Epithelial cell of proximal tubule (primary cell): Measurements from ENCODE around the gene NEURL3. TPM values are rescaled to one million over a fixed set of nuclear protein-coding genes. Genes with fewer than 3 reads are reported as not detected.

Source experiments
- DNase-seq: peaks from one replicate; pipeline ENCODE4 v3.0.0-alpha.2; 2011; ENCODE audit warnings: low read depth
- H3K4me3 ChIP-seq: 2 replicates; pipeline ENCODE4 v1.5.1; 2011; ENCODE audit warnings: low read depth, mild to moderate bottlenecking, low read length
- total RNA-seq: library from RNA; depleted of rRNA; stranded (reverse); fragments of >200 nt; gene quantifications from 2 replicates; pipeline ENCODE4 v1.2.3, GENCODE V29; 2015
- TF ChIP-seq, protein P1 (sequence below): conservative IDR thresholded peaks from 2 replicates; pipeline ENCODE4 v1.5.1; 2012; ENCODE audit warnings: low read depth, mild to moderate bottlenecking, low read length

NEURL3 gene
- total RNA-seq, 1 donor from 2014 or later, result 8.6 TPM

DNA sequence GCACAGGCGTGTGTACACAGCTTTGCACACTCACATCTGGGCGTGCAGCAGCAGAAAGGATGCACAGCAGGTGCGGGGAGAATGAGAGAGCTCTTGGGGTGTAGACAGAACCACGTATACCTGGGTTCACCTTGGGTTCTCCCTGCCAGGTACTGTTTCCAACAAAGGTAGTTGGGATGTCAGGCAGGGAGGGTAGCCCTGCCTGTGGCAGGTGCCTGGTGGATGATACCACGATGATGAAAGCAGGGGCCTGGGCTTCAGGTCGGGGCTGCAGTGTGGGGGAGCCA is 24.9 kb upstream of the NEURL3 start:
- DNase-seq, result no peak
- no peak overlapping the region for H3K4me3 ChIP-seq
- TF ChIP-seq, protein P1, sequence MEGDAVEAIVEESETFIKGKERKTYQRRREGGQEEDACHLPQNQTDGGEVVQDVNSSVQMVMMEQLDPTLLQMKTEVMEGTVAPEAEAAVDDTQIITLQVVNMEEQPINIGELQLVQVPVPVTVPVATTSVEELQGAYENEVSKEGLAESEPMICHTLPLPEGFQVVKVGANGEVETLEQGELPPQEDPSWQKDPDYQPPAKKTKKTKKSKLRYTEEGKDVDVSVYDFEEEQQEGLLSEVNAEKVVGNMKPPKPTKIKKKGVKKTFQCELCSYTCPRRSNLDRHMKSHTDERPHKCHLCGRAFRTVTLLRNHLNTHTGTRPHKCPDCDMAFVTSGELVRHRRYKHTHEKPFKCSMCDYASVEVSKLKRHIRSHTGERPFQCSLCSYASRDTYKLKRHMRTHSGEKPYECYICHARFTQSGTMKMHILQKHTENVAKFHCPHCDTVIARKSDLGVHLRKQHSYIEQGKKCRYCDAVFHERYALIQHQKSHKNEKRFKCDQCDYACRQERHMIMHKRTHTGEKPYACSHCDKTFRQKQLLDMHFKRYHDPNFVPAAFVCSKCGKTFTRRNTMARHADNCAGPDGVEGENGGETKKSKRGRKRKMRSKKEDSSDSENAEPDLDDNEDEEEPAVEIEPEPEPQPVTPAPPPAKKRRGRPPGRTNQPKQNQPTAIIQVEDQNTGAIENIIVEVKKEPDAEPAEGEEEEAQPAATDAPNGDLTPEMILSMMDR, result no peak

DNA sequence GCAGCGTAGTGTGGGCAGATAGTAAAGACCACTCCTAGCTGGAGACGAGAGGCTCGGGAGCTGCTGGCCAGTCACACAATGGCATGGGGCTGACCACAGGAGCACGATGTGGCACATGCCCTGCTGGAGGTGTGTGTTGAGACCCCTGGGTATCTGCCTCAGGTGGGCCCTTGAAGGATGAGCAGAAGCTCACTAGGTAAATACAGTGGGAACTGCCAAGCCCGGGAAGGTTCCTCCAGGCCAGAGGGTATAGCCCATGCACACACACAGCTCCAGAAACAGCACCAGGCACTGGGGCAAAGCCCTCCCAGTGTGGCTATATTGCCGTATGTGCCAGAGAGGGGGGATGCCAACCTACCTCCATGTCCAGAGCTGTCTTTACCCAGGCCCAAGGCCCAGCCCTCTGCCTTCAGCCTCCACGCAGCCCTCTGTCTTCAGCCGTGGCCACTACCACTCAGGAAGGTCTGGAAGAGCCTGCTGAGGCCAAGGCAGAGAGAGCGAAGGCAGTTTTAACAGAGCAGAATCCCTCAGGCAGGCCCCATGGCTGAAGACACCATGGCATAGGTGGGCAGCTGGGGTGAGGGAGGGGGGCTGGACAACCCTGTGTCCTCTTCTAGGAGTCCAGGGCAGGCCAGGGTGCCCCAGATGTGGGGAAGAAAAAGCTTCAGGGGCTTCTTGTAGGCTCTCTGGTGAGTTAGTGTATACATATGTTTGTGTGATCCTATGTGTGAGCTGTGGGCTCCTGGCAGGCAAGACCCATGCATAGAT is 24.4 kb upstream of the NEURL3 start:
- no peak for DNase-seq

DNA sequence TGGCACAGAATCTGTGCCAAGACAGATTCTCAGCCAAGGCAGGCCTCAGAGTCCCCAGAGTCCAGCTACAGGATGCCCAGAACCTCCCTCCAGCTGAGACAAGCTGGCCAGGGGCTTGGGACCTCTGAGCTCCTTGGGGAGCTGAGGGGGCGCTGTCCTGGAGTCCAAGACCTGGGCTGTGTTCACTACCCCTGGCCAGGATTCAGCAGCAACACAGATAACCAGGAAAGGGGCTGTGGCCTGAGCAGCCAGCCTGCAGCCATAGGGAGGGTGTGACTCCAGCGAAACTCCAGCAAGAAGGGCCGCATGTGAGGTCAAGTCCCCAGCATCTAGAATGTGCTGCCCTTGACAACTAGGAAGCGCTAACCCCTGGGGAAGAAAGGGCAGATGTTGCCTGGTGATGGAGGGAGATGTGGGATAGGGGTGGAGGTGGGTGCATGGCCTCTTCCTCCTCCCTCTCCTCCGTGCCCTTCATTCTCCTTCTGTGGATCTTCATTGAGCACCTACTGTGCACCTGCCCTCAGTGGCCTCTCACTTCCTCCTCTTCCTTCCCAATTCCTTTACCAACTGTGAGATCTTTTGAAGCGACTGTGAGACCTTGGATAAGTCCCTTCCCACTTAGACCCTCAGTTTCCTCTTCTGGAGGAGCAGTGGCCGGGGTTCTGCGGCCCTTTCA is 23.7 kb upstream of the NEURL3 start:
- no peak for DNase-seq
- no peak overlapping the region for H3K4me3 ChIP-seq
- TF ChIP-seq, protein P1, result no peak

More for the DNA sequence above, 24.4 kb upstream of the NEURL3 start:
- no peak overlapping the region for H3K4me3 ChIP-seq
- TF ChIP-seq, protein P1, result no peak

DNA sequence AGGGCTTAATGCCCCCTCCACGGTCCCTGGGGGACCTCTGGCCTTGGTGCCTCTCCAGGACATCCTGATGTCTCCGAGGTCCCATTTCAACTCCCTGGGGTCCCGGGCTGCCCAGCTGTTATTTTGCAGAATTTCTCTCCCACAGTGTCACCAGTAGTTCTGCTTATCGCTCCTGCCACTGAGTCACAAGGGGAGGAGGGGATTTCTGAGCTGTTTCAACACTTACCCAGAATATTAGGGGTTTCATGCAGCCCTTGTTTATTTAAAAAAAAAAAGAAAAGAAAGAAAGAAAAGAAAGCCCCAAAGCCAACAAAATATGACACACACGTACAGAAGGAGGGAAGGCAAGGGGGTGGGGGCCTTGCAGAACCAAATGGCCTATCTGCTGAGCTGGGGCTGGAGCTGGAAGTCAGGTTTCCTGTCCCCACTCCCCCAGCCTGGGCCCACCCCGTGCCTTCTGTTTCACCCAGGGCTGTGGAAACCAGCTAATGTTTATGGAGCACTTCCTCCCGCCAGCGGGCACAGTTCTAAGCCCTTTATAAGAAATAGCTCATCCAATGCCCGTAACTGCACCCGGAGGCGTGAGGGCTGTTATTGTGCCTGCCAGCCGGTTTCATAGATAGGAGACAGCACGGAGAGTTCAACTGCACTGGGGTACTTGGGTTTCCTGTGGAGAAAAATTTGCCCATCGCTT is 23.0 kb upstream of the NEURL3 start:
- H3K4me3 ChIP-seq, result peak overlapping the region; percentile 58
- no peak for DNase-seq
- TF ChIP-seq, protein P1, result no peak

DNA sequence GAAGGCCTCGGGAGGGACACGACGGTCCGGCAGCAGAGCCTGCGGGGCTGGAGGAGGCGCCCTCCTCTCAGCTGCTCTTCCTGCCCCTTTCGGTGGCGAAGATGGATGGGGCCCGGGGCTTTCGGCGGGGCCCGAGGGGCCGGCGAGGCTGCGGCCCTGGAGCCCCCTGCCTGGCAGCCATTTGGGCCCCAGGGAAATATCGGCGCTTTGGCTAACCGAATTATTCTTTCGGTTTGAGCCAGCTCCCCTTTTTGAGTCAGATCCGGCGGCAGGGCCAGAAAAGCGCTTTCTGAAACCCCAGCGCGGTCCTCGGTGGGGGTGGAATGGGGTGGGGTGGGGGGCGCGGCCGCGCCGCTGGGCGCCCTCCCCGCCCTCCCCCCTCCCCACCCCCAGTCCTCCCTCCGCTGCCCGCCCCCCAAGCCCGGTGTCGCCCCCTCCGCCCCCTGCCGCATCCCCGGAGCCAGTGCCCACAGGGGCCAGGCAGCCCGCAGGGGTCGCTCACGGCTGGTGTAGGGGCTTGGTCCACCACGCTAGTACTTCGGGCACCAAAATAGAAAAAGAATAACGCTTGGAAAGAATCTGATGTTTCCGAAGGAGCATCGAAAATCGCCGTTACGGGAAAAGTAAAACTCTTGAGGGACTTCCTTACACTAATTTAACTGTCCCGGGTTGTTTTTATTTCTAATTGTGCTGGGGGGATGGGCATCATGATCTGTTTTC is 22.3 kb upstream of the NEURL3 start:
- H3K4me3 ChIP-seq, result peak overlapping the region; percentile 58
- TF ChIP-seq, protein P1, result peak; percentile 27
- no peak for DNase-seq

DNA sequence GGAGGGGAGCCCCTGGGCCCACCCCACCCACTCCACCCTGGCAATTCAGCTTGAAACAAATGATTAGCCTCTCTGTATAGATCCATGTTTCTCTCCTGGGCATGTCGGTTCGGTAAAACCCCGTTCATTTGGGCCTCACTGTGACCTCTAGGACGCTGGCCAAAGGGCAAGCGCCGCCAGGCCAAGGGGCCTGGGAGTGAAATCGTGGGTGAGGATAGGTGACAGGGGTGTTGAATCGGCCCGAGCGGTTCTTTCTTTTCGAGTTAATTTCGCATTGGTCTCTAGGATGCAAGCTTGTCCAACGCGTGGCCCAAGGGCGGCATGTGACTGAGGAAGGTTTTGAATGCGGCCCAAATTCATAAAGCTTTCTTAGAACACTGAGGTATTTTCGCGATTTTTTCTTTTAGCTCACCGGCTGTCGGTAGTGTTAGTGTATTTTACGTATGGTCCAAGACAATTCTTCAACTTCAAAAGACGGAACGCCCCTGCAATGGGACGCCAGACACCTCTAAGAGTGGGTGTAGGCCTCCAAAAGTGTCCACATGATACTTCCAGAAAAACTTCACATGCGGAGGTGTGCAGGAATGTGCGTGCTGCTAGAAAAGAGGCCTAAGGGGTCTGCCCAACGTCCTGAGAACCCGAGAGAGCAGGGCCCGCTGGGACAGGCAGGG is 21.6 kb upstream of the NEURL3 start:
- TF ChIP-seq, protein P1, result no peak
- DNase-seq, result no peak
- H3K4me3 ChIP-seq, result peak overlapping the region; percentile 58
